ENCODE measurements around the gene VPS50.
"Not testable (repeated sequence)": the region's sequence is repeated elsewhere in the genome, so short reads cannot be mapped to it uniquely, and the experiment has no call there.

Gene VPS50

DNA sequence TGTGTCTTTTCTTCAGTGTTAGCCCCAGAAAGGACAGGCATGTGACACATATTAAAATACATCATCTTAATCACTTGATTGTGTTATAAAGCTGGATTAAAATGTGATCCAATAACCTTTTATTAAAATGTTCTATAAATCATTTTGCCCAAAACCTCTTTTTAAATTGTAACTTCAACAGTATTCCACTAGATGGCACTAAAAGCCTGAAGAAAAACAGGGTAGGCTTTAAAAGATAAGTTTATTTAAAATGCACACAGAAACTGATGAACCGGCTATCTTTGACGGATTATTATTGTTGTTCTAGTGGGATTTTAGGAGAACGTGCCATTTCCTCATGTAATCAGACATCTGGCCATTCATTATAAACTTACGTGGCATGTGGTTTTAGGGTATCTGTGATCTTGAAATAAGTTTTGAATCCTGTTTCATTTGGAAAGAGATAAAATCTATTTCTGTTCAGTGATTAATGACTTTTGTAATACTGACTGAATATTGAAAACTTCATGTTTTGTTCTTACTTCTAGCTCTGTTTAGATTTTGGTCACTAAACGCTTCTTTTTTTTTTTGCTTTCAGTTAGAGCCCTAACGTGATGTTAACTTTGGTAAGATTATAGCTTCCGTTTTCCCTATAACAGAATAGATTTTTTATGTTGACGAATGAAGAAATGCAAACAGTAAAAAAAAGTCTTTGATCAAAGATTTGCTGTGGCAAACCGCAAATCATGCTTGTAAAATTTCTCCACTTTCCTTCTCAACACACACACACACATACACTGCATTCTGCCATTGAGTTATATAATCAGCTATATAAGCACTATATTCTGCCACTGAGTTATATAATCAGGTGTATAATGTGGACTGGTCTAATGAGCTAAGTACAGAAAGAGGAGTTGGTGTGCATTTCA, 13.6 kb downstream of the VPS50 start:
- peak; percentile 6 for DNase-seq

DNA sequence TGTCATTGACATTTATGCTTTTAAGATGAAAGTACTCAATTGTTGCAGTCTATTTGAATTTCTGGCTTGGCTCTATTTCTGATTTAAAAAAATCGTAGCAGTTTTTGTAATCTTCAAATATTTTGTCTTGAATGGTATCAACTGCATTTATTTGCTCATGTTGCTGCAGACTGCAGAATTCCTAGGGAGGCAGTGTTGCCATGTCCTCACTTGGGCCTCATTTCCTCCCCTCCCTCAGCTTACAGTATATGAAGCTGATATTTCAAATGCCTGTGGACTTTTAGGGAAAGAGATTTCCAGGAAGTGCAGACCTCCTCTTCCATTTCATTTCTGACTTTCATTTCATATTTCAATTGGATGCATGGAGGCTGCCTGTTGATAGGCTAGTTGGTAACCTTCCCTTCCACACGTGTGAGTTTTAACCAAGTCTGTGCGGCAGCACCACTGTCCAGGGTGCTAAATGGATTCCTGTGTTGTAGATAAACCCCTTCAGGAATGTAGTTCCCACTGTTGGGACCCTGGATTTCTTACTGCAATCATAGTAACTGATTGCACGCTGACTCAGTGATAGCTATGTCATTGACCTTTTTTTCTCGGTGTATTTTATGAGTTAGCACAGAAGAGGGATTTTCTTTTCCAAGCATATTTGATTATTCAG, 17.5 kb downstream of the VPS50 start:
- DNase-seq = no peak

DNA sequence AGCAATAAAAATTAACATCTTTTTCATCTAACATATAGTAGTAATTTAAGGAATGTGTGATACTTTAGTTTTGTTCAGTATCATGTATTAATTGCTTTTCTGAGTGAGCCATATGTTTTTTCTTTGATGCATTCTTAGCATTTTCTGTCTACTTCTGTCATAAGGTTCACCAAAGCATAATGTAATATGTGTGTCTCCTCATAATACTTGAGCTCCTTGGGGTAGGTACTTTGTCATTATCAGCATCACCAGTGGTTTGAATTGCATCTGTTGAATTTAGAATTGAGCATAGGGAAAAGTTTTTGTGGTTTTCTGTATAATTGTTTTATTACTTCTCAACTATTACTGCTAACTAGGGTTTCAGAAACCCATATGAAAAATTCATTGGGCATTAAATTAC, 26.5 kb downstream of the VPS50 start:
- DNase-seq = no peak

DNA sequence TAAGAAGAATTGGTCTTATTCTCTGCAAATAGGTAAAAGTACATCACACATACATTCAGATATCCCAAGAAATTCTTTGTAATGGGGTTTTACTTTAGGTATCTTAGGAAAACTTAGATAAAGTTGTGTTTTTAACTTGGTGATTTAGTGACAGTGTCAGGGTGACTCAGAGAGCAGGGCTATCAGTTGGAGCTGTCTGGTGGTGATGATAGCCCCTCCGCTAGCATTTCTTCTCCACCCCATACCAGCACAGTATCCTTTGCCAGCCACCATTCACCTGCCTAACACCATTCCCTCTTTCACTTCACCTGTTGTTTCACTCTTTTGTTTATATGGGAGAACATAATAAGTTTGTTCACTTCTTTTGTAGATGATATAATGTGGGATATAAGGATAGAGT, 30.4 kb downstream of the VPS50 start:
- no peak for DNase-seq

DNA sequence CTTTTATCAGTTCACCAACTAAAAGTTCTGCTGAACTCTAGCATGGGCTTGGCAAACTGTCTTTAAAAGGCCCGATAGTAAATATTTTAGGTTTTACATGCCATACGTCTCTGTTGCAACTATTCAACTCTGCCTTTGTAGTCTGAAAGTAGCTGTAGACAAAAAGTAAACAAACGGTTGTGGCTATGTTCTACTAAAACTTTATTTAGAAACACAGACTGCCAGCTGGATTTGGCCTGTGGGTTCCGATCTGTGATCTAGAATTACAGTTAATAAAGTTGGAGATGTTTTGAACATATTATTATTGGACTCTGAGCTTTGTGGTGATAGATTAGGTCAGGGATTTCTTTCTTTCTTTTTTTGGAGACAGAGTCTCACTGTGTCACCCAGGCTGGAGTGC, 33.1 kb downstream of the VPS50 start:
- no peak for DNase-seq

DNA sequence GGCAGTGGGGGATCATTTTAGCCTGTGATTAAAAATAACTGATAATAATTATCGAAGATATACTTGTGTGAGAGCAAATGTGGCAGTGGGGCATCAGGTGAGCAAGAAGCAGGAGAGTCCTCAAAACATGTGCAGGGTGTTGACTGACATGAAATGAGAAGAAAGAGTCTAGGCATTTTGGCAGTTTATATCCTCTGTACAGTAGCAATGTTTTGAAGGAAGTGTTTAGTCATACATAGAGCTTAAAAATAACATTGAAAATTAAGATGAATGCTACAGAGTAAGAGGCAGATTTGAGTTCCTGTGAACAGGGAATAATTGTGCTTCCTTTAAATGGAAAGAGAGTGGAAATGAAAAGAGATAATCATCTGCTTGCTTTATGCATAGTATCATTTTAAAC, 47.4 kb downstream of the VPS50 start:
- DNase-seq = no peak

DNA sequence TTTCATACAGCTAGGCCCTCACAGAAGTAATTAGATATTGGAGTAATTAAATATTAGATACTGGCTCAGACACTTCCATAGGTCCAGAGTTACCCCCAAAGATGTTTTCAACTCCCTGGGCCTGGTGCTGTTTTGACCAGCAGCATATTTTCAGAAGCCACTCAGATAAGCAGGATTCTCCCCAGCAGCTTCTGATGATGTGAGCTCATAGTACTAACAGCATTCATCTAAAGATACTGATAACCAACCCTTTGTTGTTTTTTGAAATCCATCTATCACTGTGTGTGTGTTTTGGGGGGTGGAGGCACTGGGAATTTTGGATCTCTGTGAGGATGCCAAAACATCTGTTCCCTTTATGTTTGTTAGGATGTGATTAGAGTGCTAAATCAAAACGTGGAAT, 52.7 kb downstream of the VPS50 start:
- no peak for DNase-seq

DNA sequence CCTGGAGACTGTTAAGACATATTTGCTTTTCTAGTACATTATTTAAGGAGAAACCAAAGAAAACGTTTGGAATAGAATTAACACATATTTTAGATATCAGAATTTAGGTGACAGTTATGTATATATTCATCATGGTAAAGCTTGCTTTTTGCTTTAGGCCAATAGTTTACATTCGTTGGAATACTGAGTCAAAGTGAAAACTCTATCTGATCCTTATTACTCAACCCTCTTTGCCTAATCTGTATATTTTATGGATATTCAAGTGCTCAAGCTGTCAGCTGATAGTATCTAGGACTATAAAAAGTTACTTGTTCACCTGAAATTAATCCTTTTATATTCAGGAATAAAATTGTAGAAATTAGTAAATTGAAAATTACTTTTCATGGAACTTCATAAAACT, 61.1 kb downstream of the VPS50 start:
- DNase-seq = no peak

DNA sequence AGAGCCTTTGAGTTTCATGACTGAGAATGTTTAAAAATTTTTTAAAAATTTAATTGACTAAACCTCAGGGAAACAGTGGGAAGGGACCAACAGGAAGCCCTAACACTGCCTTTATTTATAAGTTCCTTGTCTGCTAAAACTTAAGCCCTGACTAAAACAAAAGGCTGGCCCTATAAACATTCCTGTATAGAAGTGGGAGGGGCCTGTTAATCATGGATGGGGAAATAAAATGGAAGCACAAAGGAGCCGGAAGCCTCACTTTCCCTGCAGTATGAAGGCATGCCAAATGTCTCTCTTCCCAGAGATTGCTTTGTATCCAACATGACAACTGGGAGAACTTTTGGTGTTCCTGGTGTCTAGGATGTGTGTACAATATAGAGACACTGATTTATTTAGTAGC, 66.0 kb downstream of the VPS50 start:
- DNase-seq = no peak

DNA sequence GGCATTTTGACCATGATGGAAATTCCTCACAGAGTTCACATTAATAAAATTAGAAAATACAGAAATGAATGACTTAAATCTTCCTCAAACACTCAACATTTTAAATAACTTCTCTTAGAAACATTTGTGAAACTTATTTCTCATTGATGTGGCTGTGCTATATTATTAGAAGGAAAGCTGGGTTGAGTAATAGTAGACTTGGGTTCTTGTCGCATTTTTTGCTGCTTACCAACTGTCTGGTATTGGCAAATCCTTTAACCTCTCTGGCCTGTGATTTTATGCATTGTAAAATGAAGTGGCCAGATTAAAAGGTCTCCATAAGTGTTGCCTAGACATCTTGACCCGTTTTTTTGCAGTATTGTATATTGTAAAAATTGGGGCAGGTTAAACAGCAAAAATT, 66.5 kb downstream of the VPS50 start:
- DNase-seq = no peak

DNA sequence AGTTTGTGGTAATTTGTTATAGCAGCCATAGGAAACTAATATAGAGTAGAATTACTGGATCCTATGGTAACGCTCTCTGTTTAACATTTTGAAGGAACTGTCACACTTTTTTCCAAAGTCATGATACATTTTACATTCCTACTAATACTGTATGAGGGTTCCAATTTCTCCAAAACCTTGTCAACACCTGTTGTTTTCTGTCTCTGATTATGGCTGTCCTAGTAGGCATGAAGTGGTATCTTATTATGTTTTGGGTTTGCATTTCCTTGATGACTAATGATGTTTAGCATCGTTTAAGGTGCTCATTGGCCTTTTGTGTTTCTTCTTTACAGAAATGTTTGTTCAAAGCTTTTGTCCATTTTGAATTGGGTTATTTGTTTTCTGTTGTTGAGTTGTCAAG, 69.6 kb downstream of the VPS50 start:
- DNase-seq = no peak

DNA sequence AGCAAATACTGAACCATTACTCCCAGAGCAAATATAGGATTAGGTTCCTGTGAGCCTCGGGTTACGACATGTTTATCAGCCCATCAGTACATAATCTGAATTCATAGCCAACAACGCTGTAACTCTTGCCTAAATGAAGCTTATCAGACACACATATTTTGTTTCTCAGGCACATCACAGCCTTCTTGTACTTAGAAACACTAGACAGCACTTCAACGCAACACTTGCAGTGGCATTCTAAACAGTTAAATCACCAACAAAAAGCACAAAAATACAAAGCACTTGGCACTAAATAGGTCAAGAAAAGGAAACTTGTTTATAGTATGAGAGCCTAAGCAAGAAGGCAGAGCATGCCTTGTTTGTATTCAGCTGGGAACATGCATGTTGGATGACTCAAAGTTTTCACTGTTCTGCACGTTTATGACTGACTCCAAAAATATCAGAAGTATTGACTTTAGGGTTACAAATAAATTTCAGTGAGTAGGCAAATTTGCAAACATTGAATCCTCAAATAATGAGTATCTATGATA, 75.0 kb downstream of the VPS50 start:
- DNase-seq = no peak

DNA sequence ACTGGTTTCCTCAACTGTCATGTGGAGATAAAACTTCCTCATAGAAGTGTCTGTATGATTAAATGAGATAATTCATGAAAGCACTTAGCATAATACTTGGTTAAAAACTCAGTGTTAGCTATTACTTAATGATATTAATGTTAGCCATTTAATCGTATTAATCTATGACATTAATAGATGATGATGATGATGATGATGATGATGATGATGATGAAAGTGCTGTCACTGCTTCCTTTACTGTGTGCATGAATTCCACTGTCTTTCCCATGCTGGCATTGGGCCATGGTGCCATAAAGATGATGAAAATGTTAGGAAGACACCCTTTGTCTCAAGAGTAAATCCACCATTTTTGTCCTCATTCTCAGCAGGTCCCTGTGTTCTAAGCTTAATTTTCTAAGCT, 75.8 kb downstream of the VPS50 start:
- DNase-seq = no peak

DNA sequence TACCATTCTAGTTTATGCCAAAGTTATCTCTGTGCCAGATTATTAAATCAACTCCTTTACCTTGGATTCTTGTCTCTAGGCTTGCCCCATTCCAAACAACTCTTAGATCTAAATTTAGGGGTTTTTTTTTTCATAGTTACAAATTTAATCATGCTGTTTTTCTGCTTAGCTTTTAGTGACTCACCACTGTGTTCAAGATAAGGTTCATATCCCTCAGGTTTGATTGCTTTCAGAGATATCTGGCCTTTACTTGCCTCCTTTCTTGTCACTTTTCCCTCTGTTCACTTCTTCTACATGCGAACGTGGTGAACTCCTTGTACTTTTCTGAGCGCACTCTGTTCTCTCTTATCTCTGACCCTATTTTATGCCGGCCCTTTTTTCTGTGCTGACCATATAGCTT, 78.2 kb downstream of the VPS50 start:
- no peak for DNase-seq

DNA sequence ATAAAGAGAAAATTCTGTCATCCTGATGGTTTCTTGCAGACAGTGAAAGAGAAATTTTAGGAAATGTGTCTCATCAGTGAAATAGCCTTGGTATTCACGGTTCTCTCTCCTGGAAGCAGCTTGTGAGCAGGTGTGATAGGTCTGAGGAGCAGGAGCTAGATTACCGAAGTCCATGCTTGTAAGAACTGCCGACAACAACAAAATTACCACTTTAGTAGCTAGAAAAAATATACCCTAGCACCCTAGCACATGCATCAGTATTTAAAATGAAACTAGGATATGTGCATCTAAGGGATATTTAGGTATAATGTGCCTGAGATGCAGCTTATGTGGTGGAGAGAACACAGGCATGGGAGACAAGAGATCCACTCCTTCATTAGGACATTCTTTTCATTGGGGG, 82.3 kb downstream of the VPS50 start:
- no peak for DNase-seq

DNA sequence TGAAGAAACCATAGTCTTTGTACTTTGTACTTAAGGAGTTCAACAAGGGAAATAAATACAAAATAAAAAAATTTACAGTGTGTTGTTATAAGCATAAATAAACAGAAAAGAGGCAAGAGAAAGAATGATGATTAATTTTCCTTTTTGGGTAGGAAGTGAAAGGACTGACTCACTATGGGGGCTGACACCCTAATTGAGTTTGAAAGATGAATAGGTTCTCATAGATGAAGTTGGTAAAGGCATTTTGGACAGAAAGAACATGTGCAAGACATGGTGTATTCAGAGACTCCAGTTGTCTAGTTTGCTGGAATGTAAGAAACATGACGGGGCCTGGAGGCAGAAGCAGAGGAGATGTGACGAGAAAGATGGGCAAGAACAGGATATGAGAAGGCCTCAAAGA, 83.7 kb downstream of the VPS50 start:
- no peak for DNase-seq

DNA sequence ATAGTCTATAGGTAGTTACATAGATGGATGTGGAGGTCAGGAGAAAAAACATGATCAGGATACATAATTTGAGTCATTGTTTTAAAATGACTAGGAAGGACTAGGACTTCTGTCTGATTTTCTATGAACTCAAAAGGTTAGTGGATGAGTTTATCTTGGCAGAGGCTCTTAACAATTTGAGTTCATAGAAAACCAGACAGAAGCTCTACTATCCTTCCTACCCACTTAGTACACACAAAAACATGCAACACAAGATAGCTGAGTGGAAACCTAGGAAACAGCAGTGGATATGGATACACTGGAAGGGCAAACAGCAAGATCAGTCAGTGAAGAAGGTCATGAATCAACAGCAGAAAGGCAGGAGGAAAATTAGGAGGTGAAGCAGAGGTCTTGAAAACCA, 84.6 kb downstream of the VPS50 start:
- no peak for DNase-seq

DNA sequence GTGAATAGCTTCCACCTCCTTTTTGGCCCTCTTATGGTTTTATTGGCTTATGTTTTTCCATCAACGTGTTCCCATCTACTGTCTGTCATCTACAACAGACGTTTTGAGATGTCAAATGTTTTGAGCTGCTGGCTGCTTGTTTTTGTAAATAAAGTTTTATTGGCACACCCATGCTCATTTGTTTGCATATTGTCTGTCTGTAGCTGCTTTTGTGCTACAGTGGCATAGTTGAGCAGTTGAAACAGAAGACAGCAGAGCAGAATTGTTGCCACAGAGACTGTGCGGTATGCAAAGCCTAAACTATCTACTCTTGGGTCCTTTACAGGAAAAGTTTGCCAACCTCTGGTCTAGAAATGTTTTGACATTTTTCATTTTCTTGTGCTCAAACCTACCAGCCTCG, 88.7 kb downstream of the VPS50 start:
- no peak for DNase-seq

DNA sequence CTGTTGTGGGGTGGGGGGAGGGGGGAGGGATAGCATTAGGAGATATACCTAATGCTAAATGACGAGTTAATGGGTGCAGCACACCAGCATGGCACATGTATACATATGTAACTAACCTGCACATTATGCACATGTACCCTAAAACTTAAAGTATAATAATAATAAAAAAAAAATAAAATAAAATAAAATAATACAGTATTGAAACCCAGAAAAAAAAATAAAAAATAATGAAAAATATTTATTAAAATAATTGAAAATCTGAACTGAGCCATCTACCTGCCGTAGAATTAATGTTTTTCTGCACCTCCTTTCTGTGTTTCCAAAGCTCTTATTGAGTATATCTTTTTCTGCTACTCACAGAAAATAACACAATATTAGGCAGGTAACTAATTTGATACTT, 94.1 kb downstream of the VPS50 start:
- not testable (repeated sequence) for DNase-seq

DNA sequence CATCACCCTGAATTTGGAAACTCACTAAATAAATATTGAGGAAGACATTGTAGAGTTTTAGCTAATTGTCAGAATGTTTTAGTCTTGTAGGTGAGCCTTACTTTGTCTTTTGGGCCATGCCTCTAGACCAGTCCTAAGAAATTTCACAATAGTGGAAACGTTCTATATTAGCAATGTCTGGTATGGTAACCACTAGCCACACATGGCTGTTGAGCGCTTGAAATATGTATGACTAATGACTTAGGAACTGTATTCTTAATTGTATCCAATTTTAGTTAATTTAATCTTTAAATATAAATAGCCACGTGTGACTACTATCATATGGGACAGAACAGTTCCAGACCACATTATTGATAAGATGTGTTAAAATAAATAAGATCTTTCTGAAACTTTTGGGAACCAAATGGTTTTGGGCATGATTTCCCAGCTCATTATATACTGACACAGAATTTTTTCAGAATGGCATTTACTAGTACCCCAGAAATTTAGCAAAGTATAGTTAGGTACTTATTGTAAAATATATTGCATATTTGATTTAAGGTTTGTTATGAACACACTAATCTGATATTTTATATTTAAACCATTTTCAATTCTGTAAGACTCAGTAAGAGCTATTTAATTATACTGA, 95.0 kb downstream of the VPS50 start:
- DNase-seq = no peak

DNA sequence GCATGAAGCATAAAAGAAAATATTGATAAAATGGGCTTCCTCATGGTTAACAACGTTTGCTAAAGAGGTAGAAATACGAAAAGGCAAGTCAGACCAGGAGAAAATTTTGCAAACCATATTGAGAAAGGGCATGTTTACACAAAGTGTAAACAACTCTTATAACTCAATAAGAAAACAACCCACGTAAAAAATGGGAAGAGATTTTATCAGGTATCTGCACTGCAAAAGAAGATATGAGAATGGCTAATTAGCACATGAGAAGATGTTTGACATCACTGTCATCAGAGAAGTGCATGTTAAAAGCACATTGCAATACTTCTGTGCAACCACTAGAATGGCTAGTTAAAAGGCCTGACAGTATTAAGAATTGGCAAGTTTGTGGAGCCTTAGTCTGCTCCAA, 99.5 kb downstream of the VPS50 start:
- no peak for DNase-seq

DNA sequence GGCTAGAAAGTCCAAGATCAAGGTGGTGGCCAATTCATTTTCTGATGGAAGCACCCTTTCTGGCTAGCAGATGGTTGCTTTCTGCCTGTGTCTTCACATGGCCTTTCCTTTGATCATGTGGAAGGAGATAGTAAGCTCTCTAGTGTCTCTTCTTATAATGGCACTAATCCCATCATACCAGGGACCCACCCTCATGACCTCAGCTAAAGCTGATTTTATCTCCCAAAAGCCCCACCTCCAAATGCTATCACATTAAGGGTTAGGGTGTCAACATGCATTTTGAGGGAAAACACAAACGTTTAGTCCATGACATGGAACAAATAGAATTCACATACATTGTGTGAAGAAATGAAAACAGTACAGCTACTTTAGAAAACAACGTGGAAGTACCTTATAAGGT, 100.0 kb downstream of the VPS50 start:
- no peak for DNase-seq

DNA sequence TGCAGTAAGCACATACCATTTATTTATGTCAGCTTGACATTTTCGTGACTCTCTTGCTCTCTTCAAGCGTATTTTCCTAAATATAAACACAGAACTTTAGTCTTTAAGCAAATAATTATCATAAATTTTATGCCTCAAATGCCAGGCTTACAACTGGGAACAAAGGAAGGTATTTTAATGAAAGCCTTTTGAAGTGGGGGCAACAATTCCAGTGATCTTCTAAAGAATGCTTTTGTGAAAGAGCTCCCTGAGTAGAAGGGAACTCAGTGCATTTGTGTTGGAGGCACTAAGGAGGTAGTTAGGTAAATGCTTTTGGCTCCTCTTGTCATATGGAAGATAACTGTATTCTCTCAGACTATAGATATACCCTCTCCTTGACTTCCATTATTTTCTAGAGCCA, 104.9 kb downstream of the VPS50 start:
- no peak for DNase-seq

DNA sequence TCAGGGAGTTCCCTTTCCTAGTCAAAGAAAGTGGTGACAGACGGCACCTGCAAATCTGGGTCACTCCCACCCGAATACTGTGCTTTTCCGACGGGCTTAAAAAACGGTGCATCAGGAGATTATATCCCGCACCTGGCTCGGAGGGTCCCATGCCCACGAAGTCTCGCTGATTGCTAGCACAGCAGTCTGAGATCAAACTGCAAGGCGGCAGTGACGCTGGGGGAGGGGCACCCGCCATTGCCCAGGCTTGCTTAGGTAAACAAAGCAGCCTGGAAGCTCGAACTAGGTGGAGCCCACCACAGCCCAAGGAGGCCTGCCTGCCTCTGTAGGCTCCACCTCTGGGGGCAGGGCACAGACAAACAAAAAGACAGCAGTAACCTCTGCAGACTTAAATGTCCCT, 110.0 kb downstream of the VPS50 start:
- not testable (repeated sequence) for DNase-seq
